SK-N-SH treated with all-trans-retinoic acid at 6 μM for 48 hours (cell line): Measurements from ENCODE around the gene NXPH4.

Source experiments
- ATAC-seq: fragments of 200-7000 bp; cut with Tn5 transposase; 3 replicates; pipeline ENCODE4 v1.9.1; 2020; ENCODE audit warnings: mild to moderate bottlenecking, moderate library complexity
- ARNTL ChIP-seq: fragments of 450-650 bp; formaldehyde crosslinking; IDR thresholded peaks from 2 replicates; pipeline ENCODE4 v1.5.0; 2020; ENCODE audit warnings: low read depth, mild to moderate bottlenecking, moderate library complexity, borderline replicate concordance
- BACH2 ChIP-seq: fragments of 250-450 bp; sonication (Bioruptor Pico); IDR thresholded peaks from 2 replicates; pipeline ENCODE4 v1.9.0; 2021; ENCODE audit warnings: mild to moderate bottlenecking, borderline replicate concordance
- CSDC2 ChIP-seq: fragments of 250-450 bp; sonication (Bioruptor Pico); IDR thresholded peaks from 2 replicates; pipeline ENCODE4 v1.5.0; 2020; ENCODE audit warnings: mild to moderate bottlenecking, moderate library complexity
- ESRRG ChIP-seq: fragments of 250-450 bp; sonication (Bioruptor Pico); IDR thresholded peaks from 2 replicates; pipeline ENCODE4 v1.6.1; 2021; ENCODE audit warnings: mild to moderate bottlenecking
- GLIS3 ChIP-seq: fragments of 250-450 bp; sonication (Bioruptor Pico); IDR thresholded peaks from 2 replicates; pipeline ENCODE4 v1.5.0; 2020; ENCODE audit warnings: mild to moderate bottlenecking, moderate library complexity
- ISL1 ChIP-seq: fragments of 250-450 bp; sonication (Bioruptor Pico); IDR thresholded peaks from 2 replicates; pipeline ENCODE4 v2.1.2; 2022; ENCODE audit warnings: mild to moderate bottlenecking, moderate library complexity
- OSR1 ChIP-seq: fragments of 250-450 bp; sonication (Bioruptor Pico); IDR thresholded peaks from 2 replicates; pipeline ENCODE4 v1.8.0; 2022; ENCODE audit warnings: moderate library complexity, mild to moderate bottlenecking, inconsistent platforms
- PATZ1 ChIP-seq: fragments of 250-450 bp; sonication (Bioruptor Pico); IDR thresholded peaks from 2 replicates; pipeline ENCODE4 v1.8.0; 2020; ENCODE audit warnings: mild to moderate bottlenecking, moderate library complexity, borderline replicate concordance
- PPARA ChIP-seq: fragments of 250-450 bp; sonication (Bioruptor Pico); IDR thresholded peaks from 2 replicates; pipeline ENCODE4 v1.5.0; 2020; ENCODE audit warnings: mild to moderate bottlenecking, borderline replicate concordance
- RARB ChIP-seq: fragments of 250-450 bp; sonication (Bioruptor Pico); IDR thresholded peaks from 2 replicates; pipeline ENCODE4 v1.8.0; 2021; ENCODE audit warnings: mild to moderate bottlenecking, moderate library complexity
- TCF4 ChIP-seq: fragments of 250-450 bp; sonication (Bioruptor Pico); IDR thresholded peaks from 2 replicates; pipeline ENCODE4 v1.8.0; 2021; ENCODE audit warnings: mild to moderate bottlenecking, moderate library complexity, borderline replicate concordance
- TOX ChIP-seq: fragments of 250-450 bp; sonication (Bioruptor Pico); IDR thresholded peaks from 2 replicates; pipeline ENCODE4 v1.8.0; 2021; ENCODE audit warnings: mild to moderate bottlenecking, moderate library complexity, borderline replicate concordance
- ZC3H10 ChIP-seq: fragments of 250-450 bp; sonication (Bioruptor Pico); IDR thresholded peaks from 2 replicates; pipeline ENCODE4 v1.5.1; 2021; ENCODE audit warnings: mild to moderate bottlenecking, moderate library complexity
- ZFP3 ChIP-seq: fragments of 250-450 bp; sonication (Bioruptor Pico); IDR thresholded peaks from 2 replicates; pipeline ENCODE4 v1.5.0; 2020; ENCODE audit warnings: mild to moderate bottlenecking, moderate library complexity
- ZFP30 ChIP-seq: fragments of 450-650 bp; formaldehyde crosslinking; IDR thresholded peaks from 2 replicates; pipeline ENCODE4 v1.5.0; 2022; ENCODE audit warnings: mild to moderate bottlenecking, moderate library complexity
- ZNF565 ChIP-seq: fragments of 450-650 bp; formaldehyde crosslinking; conservative IDR thresholded peaks from 2 replicates; pipeline ENCODE4 v1.5.0; 2020; ENCODE audit warnings: low read depth, mild to moderate bottlenecking, moderate library complexity
- ZNF70 ChIP-seq: fragments of 450-650 bp; formaldehyde crosslinking; IDR thresholded peaks from 2 replicates; pipeline ENCODE4 v1.5.0; 2020; ENCODE audit warnings: mild to moderate bottlenecking, moderate library complexity
- ZNF8 ChIP-seq: fragments of 450-650 bp; formaldehyde crosslinking; IDR thresholded peaks from 2 replicates; pipeline ENCODE4 v1.5.0; 2020; ENCODE audit warnings: mild to moderate bottlenecking, moderate library complexity
- TF ChIP-seq, protein P1 (sequence below): fragments of 250-450 bp; sonication (Bioruptor Pico); IDR thresholded peaks from 2 replicates; pipeline ENCODE4 v1.8.0; 2021; ENCODE audit warnings: low read depth, mild to moderate bottlenecking, moderate library complexity, borderline replicate concordance
- TF ChIP-seq, protein P2 (sequence below): fragments of 250-450 bp; sonication (Bioruptor Pico); IDR thresholded peaks from 2 replicates; pipeline ENCODE4 v1.5.1; 2020; ENCODE audit warnings: low read depth, mild to moderate bottlenecking, moderate library complexity
- TF ChIP-seq, protein P3 (sequence below): fragments of 250-450 bp; sonication (Bioruptor Pico); IDR thresholded peaks from 2 replicates; pipeline ENCODE4 v1.5.0; 2020; ENCODE audit warnings: mild to moderate bottlenecking, moderate library complexity

NXPH4 gene

DNA sequence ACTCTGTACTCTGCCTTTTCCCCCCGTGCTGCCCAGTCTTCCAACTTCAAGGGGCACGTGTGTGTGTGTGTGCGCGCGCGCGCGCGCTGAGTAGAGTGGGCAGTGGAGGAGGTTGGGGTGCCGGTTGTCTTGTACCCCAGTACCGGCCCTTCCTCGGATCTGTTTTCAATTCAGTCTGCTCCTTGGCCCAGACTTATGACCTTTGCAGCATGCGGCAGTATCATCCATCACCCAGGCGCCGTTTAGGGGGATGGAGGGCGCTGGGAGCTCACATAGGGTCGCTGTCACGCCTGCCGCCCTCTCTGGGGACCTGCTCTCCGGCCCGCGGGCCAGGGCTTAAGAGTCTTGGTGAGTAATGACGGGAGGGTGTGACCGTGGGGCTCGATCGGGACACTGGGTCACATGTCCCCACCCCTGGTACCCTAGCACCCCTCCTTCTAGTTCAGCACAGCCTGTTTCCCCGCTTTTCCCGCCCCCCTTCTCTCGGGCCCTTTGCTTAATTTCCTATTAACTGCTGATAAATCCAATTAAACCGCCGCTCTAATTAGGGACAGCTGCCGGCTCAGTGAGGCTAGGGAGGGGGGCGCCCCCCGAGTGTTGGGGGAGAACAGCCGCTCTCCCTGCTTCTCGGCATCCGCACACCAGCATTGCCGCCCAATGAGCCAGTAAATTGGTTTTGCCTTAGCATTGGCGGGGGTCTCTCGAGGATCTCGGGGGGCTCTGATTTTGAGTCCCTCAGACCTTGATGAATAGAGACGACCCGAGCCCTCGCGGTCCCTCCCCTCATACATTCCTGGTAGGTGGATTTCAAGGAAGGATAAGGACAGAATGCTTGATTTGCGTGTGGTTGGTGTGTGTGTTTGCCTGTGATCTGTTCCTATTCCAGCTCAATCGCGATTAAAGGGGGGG lies 25.1 kb downstream of the NXPH4 start:
- peak; percentile 1; the same call in 2 of the 3 replicates for ATAC-seq
- no peak for TF ChIP-seq RARB (CRISPR knock-in tag)
- no peak for TF ChIP-seq TOX (CRISPR knock-in tag)
- TF ChIP-seq, protein P1, sequence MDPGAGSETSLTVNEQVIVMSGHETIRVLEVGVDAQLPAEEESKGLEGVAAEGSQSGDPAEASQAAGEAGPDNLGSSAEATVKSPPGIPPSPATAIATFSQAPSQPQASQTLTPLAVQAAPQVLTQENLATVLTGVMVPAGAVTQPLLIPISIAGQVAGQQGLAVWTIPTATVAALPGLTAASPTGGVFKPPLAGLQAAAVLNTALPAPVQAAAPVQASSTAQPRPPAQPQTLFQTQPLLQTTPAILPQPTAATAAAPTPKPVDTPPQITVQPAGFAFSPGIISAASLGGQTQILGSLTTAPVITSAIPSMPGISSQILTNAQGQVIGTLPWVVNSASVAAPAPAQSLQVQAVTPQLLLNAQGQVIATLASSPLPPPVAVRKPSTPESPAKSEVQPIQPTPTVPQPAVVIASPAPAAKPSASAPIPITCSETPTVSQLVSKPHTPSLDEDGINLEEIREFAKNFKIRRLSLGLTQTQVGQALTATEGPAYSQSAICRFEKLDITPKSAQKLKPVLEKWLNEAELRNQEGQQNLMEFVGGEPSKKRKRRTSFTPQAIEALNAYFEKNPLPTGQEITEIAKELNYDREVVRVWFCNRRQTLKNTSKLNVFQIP (CRISPR knock-in tag), result no peak
- TF ChIP-seq PPARA (CRISPR knock-in tag), result no peak
- TF ChIP-seq ISL1 (CRISPR knock-in tag), result no peak
- TF ChIP-seq ZFP30 (CRISPR knock-in tag), result no peak
- TF ChIP-seq, protein P2, sequence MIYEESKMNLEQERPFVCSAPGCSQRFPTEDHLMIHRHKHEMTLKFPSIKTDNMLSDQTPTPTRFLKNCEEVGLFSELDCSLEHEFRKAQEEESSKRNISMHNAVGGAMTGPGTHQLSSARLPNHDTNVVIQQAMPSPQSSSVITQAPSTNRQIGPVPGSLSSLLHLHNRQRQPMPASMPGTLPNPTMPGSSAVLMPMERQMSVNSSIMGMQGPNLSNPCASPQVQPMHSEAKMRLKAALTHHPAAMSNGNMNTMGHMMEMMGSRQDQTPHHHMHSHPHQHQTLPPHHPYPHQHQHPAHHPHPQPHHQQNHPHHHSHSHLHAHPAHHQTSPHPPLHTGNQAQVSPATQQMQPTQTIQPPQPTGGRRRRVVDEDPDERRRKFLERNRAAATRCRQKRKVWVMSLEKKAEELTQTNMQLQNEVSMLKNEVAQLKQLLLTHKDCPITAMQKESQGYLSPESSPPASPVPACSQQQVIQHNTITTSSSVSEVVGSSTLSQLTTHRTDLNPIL, result no peak
- TF ChIP-seq OSR1 (CRISPR knock-in tag), result no peak
- TF ChIP-seq CSDC2, result no peak
- TF ChIP-seq PATZ1 (CRISPR knock-in tag), result no peak
- TF ChIP-seq ZNF70 (CRISPR knock-in tag), result no peak
- TF ChIP-seq, protein P3, sequence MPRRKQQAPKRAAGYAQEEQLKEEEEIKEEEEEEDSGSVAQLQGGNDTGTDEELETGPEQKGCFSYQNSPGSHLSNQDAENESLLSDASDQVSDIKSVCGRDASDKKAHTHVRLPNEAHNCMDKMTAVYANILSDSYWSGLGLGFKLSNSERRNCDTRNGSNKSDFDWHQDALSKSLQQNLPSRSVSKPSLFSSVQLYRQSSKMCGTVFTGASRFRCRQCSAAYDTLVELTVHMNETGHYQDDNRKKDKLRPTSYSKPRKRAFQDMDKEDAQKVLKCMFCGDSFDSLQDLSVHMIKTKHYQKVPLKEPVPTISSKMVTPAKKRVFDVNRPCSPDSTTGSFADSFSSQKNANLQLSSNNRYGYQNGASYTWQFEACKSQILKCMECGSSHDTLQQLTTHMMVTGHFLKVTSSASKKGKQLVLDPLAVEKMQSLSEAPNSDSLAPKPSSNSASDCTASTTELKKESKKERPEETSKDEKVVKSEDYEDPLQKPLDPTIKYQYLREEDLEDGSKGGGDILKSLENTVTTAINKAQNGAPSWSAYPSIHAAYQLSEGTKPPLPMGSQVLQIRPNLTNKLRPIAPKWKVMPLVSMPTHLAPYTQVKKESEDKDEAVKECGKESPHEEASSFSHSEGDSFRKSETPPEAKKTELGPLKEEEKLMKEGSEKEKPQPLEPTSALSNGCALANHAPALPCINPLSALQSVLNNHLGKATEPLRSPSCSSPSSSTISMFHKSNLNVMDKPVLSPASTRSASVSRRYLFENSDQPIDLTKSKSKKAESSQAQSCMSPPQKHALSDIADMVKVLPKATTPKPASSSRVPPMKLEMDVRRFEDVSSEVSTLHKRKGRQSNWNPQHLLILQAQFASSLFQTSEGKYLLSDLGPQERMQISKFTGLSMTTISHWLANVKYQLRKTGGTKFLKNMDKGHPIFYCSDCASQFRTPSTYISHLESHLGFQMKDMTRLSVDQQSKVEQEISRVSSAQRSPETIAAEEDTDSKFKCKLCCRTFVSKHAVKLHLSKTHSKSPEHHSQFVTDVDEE (CRISPR knock-in tag), result no peak
- no peak for TF ChIP-seq ESRRG (CRISPR knock-in tag)
- no peak for TF ChIP-seq ZNF565 (CRISPR knock-in tag)
- no peak for TF ChIP-seq TCF4 (CRISPR knock-in tag)
- no peak for TF ChIP-seq ZNF8 (CRISPR knock-in tag)
- no peak for TF ChIP-seq ARNTL (CRISPR knock-in tag)
- no peak for TF ChIP-seq ZC3H10 (CRISPR knock-in tag)
- TF ChIP-seq ZFP3, result no peak

DNA sequence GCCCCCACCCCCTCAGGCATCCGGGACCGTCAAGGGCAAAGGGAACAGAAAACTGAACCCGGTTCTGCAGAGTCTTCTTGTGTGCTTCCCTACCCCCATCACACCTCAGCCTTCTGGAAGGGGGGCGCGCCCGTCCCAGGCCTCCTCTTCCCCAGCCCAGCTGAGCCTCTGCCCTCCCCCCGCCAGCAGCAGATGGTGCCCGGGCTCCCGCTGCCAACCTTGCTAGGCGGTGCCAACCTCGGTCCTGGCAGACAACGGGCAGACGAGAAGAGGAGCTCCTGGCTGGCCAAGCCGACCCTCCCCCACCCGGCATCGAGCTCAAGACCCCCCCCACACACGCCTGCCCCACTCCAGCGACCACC lies 25.7 kb downstream of the NXPH4 start:
- ATAC-seq, result no peak
- TF ChIP-seq TOX (CRISPR knock-in tag) (no peak), ZC3H10 (CRISPR knock-in tag) (no peak), OSR1 (CRISPR knock-in tag) (no peak), ZNF8 (CRISPR knock-in tag) (no peak), ARNTL (CRISPR knock-in tag) (no peak), RARB (CRISPR knock-in tag) (no peak), TCF4 (CRISPR knock-in tag) (no peak), ZNF70 (CRISPR knock-in tag) (no peak), ZNF565 (CRISPR knock-in tag) (no peak), GLIS3 (no peak), CSDC2 (no peak), BACH2 (no peak)
- TF ChIP-seq, protein P3 (CRISPR knock-in tag), result no peak
- TF ChIP-seq, protein P1 (CRISPR knock-in tag), result no peak
- TF ChIP-seq, protein P2, result no peak
